GM12878 (cell line): ENCODE data around the gene LHX5. TPM values are rescaled to one million over a fixed set of nuclear protein-coding genes. Genes with fewer than 3 reads are reported as not detected.

Experiments
- ATAC-seq: fragments of 200-7000 bp; cut with Tn5 transposase; 3 replicates; pipeline ENCODE4 v1.9.1; 2020; ENCODE audit warnings: mild to moderate bottlenecking, moderate library complexity
- BruUV-seq: library from RNA; stranded (reverse); fragments of 400-500 nt; replicated peaks from 2 replicates; lab custom pipeline; 2021; lab: Mats Ljungman, UMichigan
- CTCF ChIA-PET: fragments of 300-600 bp; sonication (Branson Sonifier 250); formaldehyde crosslinking; extraction: SDS; loops from one replicate; lab custom pipeline; 2021; ENCODE audit warnings: inconsistent platforms; lab: Yijun Ruan, JAX
- POLR2A ChIA-PET: fragments of 350-600 bp; formaldehyde crosslinking; extraction: SDS; loops from one replicate; lab custom pipeline; 2021; ENCODE audit warnings: inconsistent platforms; lab: Charles Lee
- RAD21 ChIA-PET: fragments of 300-600 bp; sonication (Branson Sonifier 250); formaldehyde crosslinking; loops from one replicate; lab custom pipeline; 2023; ENCODE audit warnings: antibody characterized with exemption; ENCODE audit not compliant: unreplicated experiment; lab: Charles Lee
- SMC1A ChIA-PET: fragments of 300-600 bp; sonication (Branson Sonifier 250); formaldehyde crosslinking; loops from one replicate; lab custom pipeline; 2023; ENCODE audit not compliant: unreplicated experiment, uncharacterized antibody; lab: Charles Lee
- DNase-seq: peaks from one replicate; pipeline ENCODE4 v3.0.0-alpha.2; 2011; ENCODE audit warnings: low read depth, low spot score
- FAIRE-seq: peaks from 3 replicates; lab custom pipeline; 2011; peaks lifted over from hg19 to GRCh38; lab: Jason Lieb, UNC
- H2AFZ ChIP-seq: 2 replicates; pipeline ENCODE4 v1.6.0; 2011; ENCODE audit warnings: low read depth, low read length, control low read depth; ENCODE audit not compliant: control insufficient read depth
- H3K27ac ChIP-seq: 2 replicates; pipeline ENCODE4 v1.5.1; 2011; ENCODE audit warnings: control low read depth; ENCODE audit not compliant: control insufficient read depth, insufficient read depth
- H3K27me3 ChIP-seq, 2 experiments: replicated peaks in 1 of 2; 2 replicates each; pipeline versions ENCODE4 v1.6.0 to v1.6.1; 2011; ENCODE audit warnings: low read length in 1 of 2; ENCODE audit not compliant: control insufficient read depth in 2 of 2, insufficient read depth in 2 of 2
- H3K36me3 ChIP-seq, 2 experiments: 2 replicates each; pipeline ENCODE4 v1.5.1; 2011; ENCODE audit warnings: low read length in 1 of 2; ENCODE audit not compliant: control insufficient read depth in 2 of 2, insufficient read depth in 2 of 2
- H3K4me1 ChIP-seq: 2 replicates; pipeline ENCODE4 v1.6.1; 2011; ENCODE audit warnings: mild to moderate bottlenecking, low read length, moderate library complexity, mixed read lengths; ENCODE audit not compliant: control insufficient read depth, insufficient read depth
- H3K4me2 ChIP-seq: 2 replicates; pipeline ENCODE4 v1.6.0; 2011; ENCODE audit warnings: control low read depth; ENCODE audit not compliant: control insufficient read depth, insufficient read depth
- H3K4me3 ChIP-seq: fragments of 200-600 bp; sonication (generic); 2 replicates; pipeline ENCODE4 v1.5.1; 2016
- H3K79me2 ChIP-seq: 2 replicates; pipeline ENCODE4 v1.6.0; 2011; ENCODE audit warnings: low read length; ENCODE audit not compliant: control insufficient read depth, insufficient read depth
- H3K9ac ChIP-seq: 2 replicates; pipeline ENCODE4 v1.8.0; 2011; ENCODE audit warnings: low read length, control low read depth, mixed read lengths; ENCODE audit not compliant: control insufficient read depth, insufficient read depth
- H3K9me3 ChIP-seq: replicated peaks from 3 replicates; pipeline ENCODE4 v1.5.1; 2011; ENCODE audit warnings: mild to moderate bottlenecking, low read length; ENCODE audit not compliant: control insufficient read depth, insufficient read depth
- H4K20me1 ChIP-seq: 2 replicates; pipeline ENCODE4 v1.6.0; 2011; ENCODE audit not compliant: control insufficient read depth, insufficient read depth
- RAD21 ChIP-seq: IDR thresholded peaks from 2 replicates; pipeline ENCODE4 v1.6.1; 2011; ENCODE audit warnings: mild to moderate bottlenecking, low read depth, low read length, moderate library complexity; ENCODE audit not compliant: insufficient read depth
- RCOR1 ChIP-seq: conservative IDR thresholded peaks from 2 replicates; pipeline ENCODE4 v1.6.1; 2012; ENCODE audit warnings: low read depth, low read length, improper control_type of control experiment
- REST ChIP-seq: IDR thresholded peaks from 2 replicates; pipeline ENCODE4 v1.6.1; 2012; ENCODE audit warnings: mild to moderate bottlenecking, low read depth, low read length
- RFX5 ChIP-seq: IDR thresholded peaks from 2 replicates; pipeline ENCODE4 v1.6.1; 2011; ENCODE audit warnings: low read depth, low read length, improper control_type of control experiment
- SMARCA5 ChIP-seq: fragments of 450-650 bp; IDR thresholded peaks from 2 replicates; pipeline ENCODE4 v1.6.1; 2017; ENCODE audit warnings: mild to moderate bottlenecking
- TCF3 ChIP-seq: IDR thresholded peaks from 2 replicates; pipeline ENCODE4 v1.6.1; 2012; ENCODE audit warnings: low read depth, mild to moderate bottlenecking, low read length, borderline replicate concordance; ENCODE audit not compliant: insufficient read depth
- ZNF622 ChIP-seq: fragments of 450-650 bp; IDR thresholded peaks from 2 replicates; pipeline ENCODE4 v1.6.1; 2017; ENCODE audit warnings: mild to moderate bottlenecking, inconsistent platforms
- WGBS: methylation state at CpG from one replicate; pipeline ENCODE4 v1.1.6; 2016; ENCODE audit warnings: low lambda C conversion rate; ENCODE audit not compliant: insufficient replicate concordance, insufficient coverage; ENCODE audit errors: missing lambda C conversion rate; 5-methylcytosine and 5-hydroxymethylcytosine counted together
- in situ Hi-C: fragments of 300-500 bp; cut with MboI; formaldehyde crosslinking; loops from 9 replicates; pipeline ENCODE4 v1.14.3; 2018; ENCODE audit warnings: mixed read lengths
- intact Hi-C: fragments of 100-400 bp; cut with micrococcal nuclease; formaldehyde crosslinking; loops from one replicate; pipeline ENCODE4 v1.14.2; 2022; ENCODE audit not compliant: unreplicated experiment
- polyA plus RNA-seq, 11 experiments: library from polyadenylated mRNA; depleted of rRNA in 4 of 11; unstranded in 6 of 11; stranded (reverse) in 5 of 11; fragments of >200 nt; fragmentation: Nextera tagmentation in 4 of 11; fragmentation: Illumina TruSeq in 1 of 11; extraction: Ambion mirVana in 4 of 11; extraction: Trizol in 1 of 11; gene quantifications; 1 replicate in 1 of 11; 2 replicates in 10 of 11; pipeline versions ENCODE4 v1.2.1 to v1.2.3, GENCODE V29; 2011 to 2016; ENCODE audit warnings: inconsistent platforms in 2 of 11, missing spikeins in 2 of 11, low read depth in 1 of 11
- total RNA-seq, 4 experiments: library from RNA; depleted of rRNA in 3 of 4; stranded (reverse); fragments of >200 nt in 3 of 4; fragmentation: Illumina TruSeq in 1 of 4; extraction: Trizol in 1 of 4; gene quantifications; 2 replicates each; pipeline versions ENCODE4 v1.2.1 to v1.2.3, GENCODE V29; 2013 to 2021

Gene LHX5
- total and polyA plus RNA-seq, 10 of the 15 experiments (the other 5 are each of a cell fraction or from before 2014, with no cell fraction given) = 0.03 TPM; not detected in 9

DNA sequence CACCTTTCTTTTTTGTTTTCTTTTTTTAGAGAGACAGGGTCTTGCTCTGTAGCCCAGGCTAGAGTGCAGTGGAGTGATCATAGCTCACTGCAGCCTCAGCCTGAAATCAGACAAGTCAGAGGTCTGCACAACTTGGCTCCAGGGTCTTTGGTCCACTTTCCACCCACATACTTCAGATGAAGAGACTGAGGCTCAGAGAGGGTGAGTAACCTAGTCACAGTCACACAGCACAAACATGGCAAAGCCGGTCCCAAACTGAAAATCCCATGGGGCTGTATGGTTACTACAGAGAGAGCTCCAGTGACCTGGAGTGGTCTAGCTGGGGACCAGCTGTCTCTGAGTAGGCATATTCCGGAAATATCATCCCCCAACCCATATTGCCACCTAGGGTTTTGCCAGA, 19.2 kb downstream of the LHX5 start:
- Histone ChIP-seq H3K4me2 (no peak overlapping the region), H3K27ac (no peak overlapping the region), H3K36me3 (no peaks in the 10 kb centered on the region), H3K27me3 (no peaks in the 10 kb centered on the region), H3K79me2 (no peaks in the 10 kb centered on the region), H3K9ac (no peak overlapping the region), H2AFZ (no peak overlapping the region), H3K9me3 (no peaks in the 10 kb centered on the region), H3K4me3 (no peak overlapping the region), H3K4me1 (no peaks in the 10 kb centered on the region), H4K20me1 (no peaks in the 10 kb centered on the region)
- ATAC-seq (no peak), FAIRE-seq (no peak), DNase-seq (no peak)
- intact Hi-C loops (no loop called here), in situ Hi-C loops (no loop called here)
- ChIA-PET CTCF (interaction anchor here (2.0 kb wide), 1 partner anchor 10 kb away, joined by 9 read pairs; no protein-coding TSS in a partner anchor), SMC1A (interaction anchor here (0.7 kb wide), 1 partner anchor 465 kb away, joined by 3 read pairs; no protein-coding TSS in a partner anchor), RAD21 (no interaction called here), POLR2A (no interaction called here)
- BruUV-seq = no TSS peak
- TF ChIP-seq REST (no peak), SMARCA5 (0 out of 2 replicates have a peak, but pooled peaks have one; percentile 33), RFX5 (no peak)
- 27% methylated on average over 2 of the region's 2 CpGs for WGBS

- CTCF ChIA-PET = interaction anchor here (0.6 kb wide), 1 partner anchor 30 kb away, joined by 3 read pairs; no protein-coding TSS in a partner anchor
- intact Hi-C loops = no loop called here
Measured at GRCh38 chr12:113449839-113450238, 21.8 kb downstream of the LHX5 start.

More at GRCh38 chr12:113449839-113450238, 21.8 kb downstream of the LHX5 start:
- FAIRE-seq (no peak), DNase-seq (no peak), ATAC-seq (no peak)
- H3K27ac ChIP-seq = no peak overlapping the region
- no peaks in the 10 kb centered on the region for H3K4me1 ChIP-seq
- POLR2A ChIA-PET = no interaction called here
- 56% methylated on average over 1 of the region's 1 CpG for WGBS
- H3K4me3 ChIP-seq = no peak overlapping the region
- H3K4me2 ChIP-seq = no peak overlapping the region
- no peak for TF ChIP-seq RCOR1
- TF ChIP-seq TCF3 = no peak
- no peak for TF ChIP-seq ZNF622
- TF ChIP-seq RAD21 = no peak
- RAD21 ChIA-PET = no interaction called here
- in situ Hi-C loops = no loop called here
- no peak overlapping the region for H2AFZ ChIP-seq
- BruUV-seq = no TSS peak
- H3K79me2 ChIP-seq = no peaks in the 10 kb centered on the region
- SMC1A ChIA-PET = no interaction called here
- no peak overlapping the region for H3K9ac ChIP-seq
- no peaks in the 10 kb centered on the region; the same call in 2 of the 3 replicates for H3K9me3 ChIP-seq
- no peaks in the 10 kb centered on the region for H4K20me1 ChIP-seq
- H3K27me3 ChIP-seq = no peaks in the 10 kb centered on the region
- no peaks in the 10 kb centered on the region for H3K36me3 ChIP-seq
